Neural progenitor cell (in vitro differentiated cells): Measurements from ENCODE around the gene LPXN.

Source experiments
- CTCF ChIP-seq: fragments of 200-600 bp; sonication (generic); IDR thresholded peaks from 2 replicates; pipeline ENCODE4 v1.5.1; 2017; ENCODE audit warnings: antibody characterized with exemption, mild to moderate bottlenecking
- EZH2 ChIP-seq: fragments of 200-600 bp; sonication (generic); IDR thresholded peaks from 2 replicates; pipeline ENCODE4 v1.6.1; 2017; ENCODE audit warnings: antibody characterized with exemption, mild to moderate bottlenecking, moderate library complexity
- EZH2phosphoT487 ChIP-seq: fragments of 200-600 bp; sonication (generic); IDR thresholded peaks from 2 replicates; pipeline ENCODE4 v1.6.1; 2017; ENCODE audit warnings: antibody characterized with exemption

DNA sequence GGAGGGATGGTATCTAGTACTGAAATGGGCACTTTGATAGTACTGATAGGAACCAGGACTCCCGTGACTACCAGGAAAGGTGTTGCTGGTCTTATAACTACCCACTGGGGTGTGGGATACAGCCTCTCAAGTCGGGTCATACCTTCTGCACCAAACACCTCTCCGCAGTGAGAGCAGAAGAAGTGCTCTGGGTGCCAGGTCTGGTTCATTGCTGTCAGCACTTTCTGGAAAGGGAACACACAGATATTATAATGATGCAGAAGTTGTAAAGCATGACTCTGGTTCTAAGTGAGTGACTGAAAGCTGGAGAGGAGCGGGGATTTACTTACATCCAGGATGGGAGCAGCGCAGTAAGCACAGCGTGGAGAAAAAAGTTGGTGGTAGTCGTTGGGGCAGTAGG, 26.0 kb downstream of the LPXN start:
- TF ChIP-seq CTCF, result no peak
- TF ChIP-seq EZH2phosphoT487, result no peak
- TF ChIP-seq EZH2, result no peak
